ENCODE measurements around the gene SKI. TPM values are rescaled to one million over a fixed set of nuclear protein-coding genes. Genes with fewer than 3 reads are reported as not detected.

Gene SKI
- total and polyA plus RNA-seq, 9 of the 15 experiments (the other 6 are each of a cell fraction or from before 2014, with no cell fraction given): 0.10 to 60.5 (median 4.6) TPM

- peaks cover 64% of the 10 kb centered on the region for H3K79me2 ChIP-seq (ENCODE audit: control insufficient read depth, insufficient read depth, low read length)
- TF ChIP-seq POLR2G (IDR thresholded peaks at IDR 0.05; ENCODE audit: low read depth, low read length) (peak; percentile 25; the same call in 1 of the 2 replicates), RFX7 (CRISPR knock-in tag; IDR thresholded peaks at IDR 0.05) (no peak), KLF16 (IDR thresholded peaks at IDR 0.05) (no peak), MTF1 (CRISPR knock-in tag; IDR thresholded peaks at IDR 0.05; ENCODE audit: borderline replicate concordance) (no peak)
- H3K9me1 ChIP-seq (ENCODE audit: control insufficient read depth, insufficient read depth, low read length): no peaks in the 10 kb centered on the region
- H4K20me1 ChIP-seq (replicated peaks; ENCODE audit: control insufficient read depth, insufficient read depth, low read length): peaks cover 26% of the 10 kb centered on the region
- H3K27me3 ChIP-seq (ENCODE audit: control insufficient read depth in 2 of 2, insufficient read depth in 2 of 2, low read length in 2 of 2): no peaks in the 10 kb centered on the region
- H2AFZ ChIP-seq (ENCODE audit: low read depth, low read length): no peak overlapping the region
- no peak overlapping the region for H3K4me2 ChIP-seq (ENCODE audit: insufficient read depth, low read length)
- peak overlapping the region in 1 of 2 experiments; percentile 20; a peak in 1 of 4 replicates for H3K9ac ChIP-seq (ENCODE audit: insufficient read depth in 1 of 2, low read depth in 2 of 2, low read length in 2 of 2)
- in situ Hi-C loops (cut with MboI) (no loop called here), intact Hi-C loops (cut with micrococcal nuclease) (no loop called here)
- peaks cover 0 to 70% of the 10 kb centered on the region in 2 experiments; a peak in 2 of 5 replicates for H3K4me1 ChIP-seq (replicated peaks in 1 of 2; ENCODE audit: control insufficient read depth in 2 of 2, insufficient read depth in 2 of 2, low read length in 2 of 2)
- POLR2A ChIA-PET: interaction anchor here (0.6 kb wide), 1 partner anchor 106 kb away, joined by 3 read pairs; no protein-coding TSS in a partner anchor
- peaks cover 35% of the 10 kb centered on the region; the same call in 2 of the 3 replicates for H3K36me3 ChIP-seq (ENCODE audit: control insufficient read depth, insufficient read depth, low read length)
- DNase-seq (ENCODE audit: extremely low read depth in 1 of 4, low spot score in 3 of 4) (no peak), FAIRE-seq (no peak), ATAC-seq (no peak)
- CTCF ChIA-PET (ENCODE audit: low intra/inter-chr PET ratio): no interaction called here
- H3K9me3 ChIP-seq (replicated peaks; ENCODE audit: control insufficient read depth, insufficient read depth, low read depth, low read length): no peaks in the 10 kb centered on the region
- no TSS peak for BruUV-seq (replicated peaks)
- no peak overlapping the region for H3K27ac ChIP-seq (ENCODE audit: extremely low read depth, low read depth, low read length)
- 86% methylated on average over 28 of the region's 37 CpGs for WGBS (ENCODE audit: insufficient coverage, low coverage, missing lambda C conversion rate)
- H3K4me3 ChIP-seq: no peak overlapping the region
Observed at GRCh38 chr1:2300851-2301606, 72.9 kb downstream of the SKI start.

Measured in K562 (cell line).